A549 (cell line): ENCODE results near the gene SLC2A10. TPM values are rescaled to one million over a fixed set of nuclear protein-coding genes. Genes with fewer than 3 reads are reported as not detected.
"Not testable (repeated sequence)": the region's sequence is repeated elsewhere in the genome, so short reads cannot be mapped to it uniquely, and the experiment has no call there.

ENCODE experiments used
- ATAC-seq, 2 experiments: fragments of 200-7000 bp in 1 of 2; fragments of >200 bp in 1 of 2; cut with Nextera tagmentation in 1 of 2; cut with Tn5 transposase in 1 of 2; 3 replicates each; pipeline versions ENCODE4 v1.8.0 to v1.9.1; 2018 to 2020; ENCODE audit warnings: mild to moderate bottlenecking in 1 of 2, moderate library complexity in 1 of 2
- CTCF ChIA-PET: fragments of 300-600 bp; sonication (Branson Sonifier 250); formaldehyde crosslinking; extraction: SDS; loops from one replicate; lab custom pipeline; 2021; ENCODE audit warnings: antibody characterized with exemption, inconsistent platforms; lab: Yijun Ruan, JAX
- POLR2A ChIA-PET: fragments of 350-600 bp; formaldehyde crosslinking; extraction: SDS; loops from one replicate; lab custom pipeline; 2021; ENCODE audit warnings: antibody characterized with exemption, inconsistent platforms; lab: Yijun Ruan, JAX
- DNase-seq, 2 experiments: peaks; one replicate each; pipeline versions ENCODE4 v3.0.0 to v3.0.0-alpha.2; 2011 to 2016; ENCODE audit warnings: low read depth in 1 of 2, low spot score in 1 of 2
- FAIRE-seq: peaks from 2 replicates; lab custom pipeline; 2011; peaks lifted over from hg19 to GRCh38; lab: Jason Lieb, UNC
- H3K27ac ChIP-seq, 2 experiments: fragments of >200 bp; sonication (Bioruptor Twin); formaldehyde crosslinking; 3 replicates each; pipeline ENCODE4 v1.5.1; 2016 to 2017
- H3K4me1 ChIP-seq: fragments of >200 bp; sonication (Bioruptor Twin); formaldehyde crosslinking; 3 replicates; pipeline ENCODE4 v1.6.1; 2016
- H3K4me2 ChIP-seq: fragments of >200 bp; sonication (Bioruptor Twin); formaldehyde crosslinking; 3 replicates; pipeline ENCODE4 v1.6.1; 2016
- H3K4me3 ChIP-seq: fragments of >200 bp; sonication (Bioruptor Twin); formaldehyde crosslinking; 3 replicates; pipeline ENCODE4 v1.5.1; 2016
- H3K9me3 ChIP-seq: fragments of >200 bp; sonication (Bioruptor Twin); formaldehyde crosslinking; 3 replicates; pipeline ENCODE4 v1.6.1; 2016
- BCL3 ChIP-seq: fragments of >200 bp; sonication (Bioruptor Twin); formaldehyde crosslinking; IDR thresholded peaks from 3 replicates; pipeline ENCODE4 v1.6.1; 2016
- BHLHE40 ChIP-seq: IDR thresholded peaks from 2 replicates; pipeline ENCODE4 v1.6.1; 2012; ENCODE audit warnings: low read depth, low read length, inconsistent platforms
- CHD4 ChIP-seq: fragments of 200-600 bp; sonication (generic); IDR thresholded peaks from 2 replicates; pipeline ENCODE4 v1.6.1; 2016; ENCODE audit warnings: antibody characterized with exemption, mild to moderate bottlenecking, borderline replicate concordance
- CTCF ChIP-seq: fragments of >200 bp; sonication (Bioruptor Twin); formaldehyde crosslinking; IDR thresholded peaks from 3 replicates; pipeline ENCODE4 v1.5.1; 2016
- EHMT2 ChIP-seq: fragments of 200-600 bp; sonication (generic); IDR thresholded peaks from 2 replicates; pipeline ENCODE4 v1.6.1; 2016; ENCODE audit warnings: antibody characterized with exemption, low read depth, mild to moderate bottlenecking, moderate library complexity
- ESRRA ChIP-seq: fragments of 150-350 bp; IDR thresholded peaks from 2 replicates; pipeline ENCODE4 v1.6.1; 2014; ENCODE audit warnings: mild to moderate bottlenecking, low read length, borderline replicate concordance
- FOSB ChIP-seq: fragments of 250-450 bp; sonication (Bioruptor Pico); IDR thresholded peaks from 2 replicates; pipeline ENCODE4 v1.5.0; 2020; ENCODE audit warnings: mild to moderate bottlenecking, moderate library complexity
- FOSL2 ChIP-seq, 2 experiments: fragments of 450-650 bp in 1 of 2; fragments of >200 bp in 1 of 2; sonication (Bioruptor Twin) in 1 of 2; formaldehyde crosslinking; IDR thresholded peaks; 2 replicates each; pipeline versions ENCODE4 v1.5.0 to v1.6.1; 2016 to 2020; ENCODE audit warnings: mild to moderate bottlenecking in 1 of 2, moderate library complexity in 1 of 2
- MAFK ChIP-seq: fragments of 450-650 bp; IDR thresholded peaks from 2 replicates; pipeline ENCODE4 v1.6.1; 2014; ENCODE audit not compliant: partially characterized antibody
- MYC ChIP-seq: IDR thresholded peaks from 2 replicates; pipeline ENCODE4 v1.6.1; 2012; ENCODE audit warnings: mild to moderate bottlenecking, inconsistent platforms, low read length, improper control_type of control experiment, borderline replicate concordance
- NR3C1 ChIP-seq: fragments of >200 bp; sonication (Bioruptor Twin); formaldehyde crosslinking; IDR thresholded peaks from 3 replicates; pipeline ENCODE4 v1.6.1; 2017
- PHF8 ChIP-seq: fragments of 200-600 bp; sonication (generic); IDR thresholded peaks from 2 replicates; pipeline ENCODE4 v1.6.1; 2016; ENCODE audit warnings: low read depth, mild to moderate bottlenecking, antibody characterized with exemption, moderate library complexity, borderline replicate concordance
- REST ChIP-seq: fragments of 200-600 bp; sonication (generic); IDR thresholded peaks from 2 replicates; pipeline ENCODE4 v1.6.1; 2016; ENCODE audit warnings: antibody characterized with exemption, mild to moderate bottlenecking, moderate library complexity
- USF2 ChIP-seq: fragments of 450-650 bp; IDR thresholded peaks from 2 replicates; pipeline ENCODE4 v1.6.1; 2014; ENCODE audit warnings: antibody characterized with exemption
- ZFP36 ChIP-seq: fragments of 450-650 bp; IDR thresholded peaks from 2 replicates; pipeline ENCODE4 v1.6.1; 2014; ENCODE audit warnings: borderline replicate concordance; ENCODE audit not compliant: partially characterized antibody
- WGBS: methylation state at CpG from one replicate; pipeline ENCODE4 v1.1.6; 2017; ENCODE audit errors: missing lambda C conversion rate; 5-methylcytosine and 5-hydroxymethylcytosine counted together
- polyA plus RNA-seq, 4 experiments: library from polyadenylated mRNA; depleted of rRNA in 3 of 4; stranded (reverse); fragments of >200 nt; fragmentation: RNase III in 1 of 4; extraction: RNeasy Plus Mini Kit Qiagen cat#74134 plus additional on column Dnase treatment in 1 of 4; gene quantifications; 2 replicates in 3 of 4; 3 replicates in 1 of 4; pipeline ENCODE4 v1.2.3, GENCODE V29; 2011 to 2017

SLC2A10 gene
- polyA plus RNA-seq, 2 of the 4 experiments (the other 2 are of a cell fraction): 0.01 TPM; not detected in 1

GRCh38 chr20:46674253-46675083 is 35.0 kb upstream of the SLC2A10 start:
- H3K9me3 ChIP-seq: peaks cover 24% of the 10 kb centered on the region
- ChIA-PET CTCF (interaction anchor here (0.7 to 1.9 kb wide), 2 partner anchors 112 to 368 kb away, joined by 3 to 6 read pairs; no protein-coding TSS in a partner anchor), POLR2A (no interaction called here)
- no peak for FAIRE-seq
- H3K27ac ChIP-seq: no peak overlapping the region
- 57% methylated on average over 14 of the region's 14 CpGs for WGBS
- no peak for DNase-seq
- H3K4me3 ChIP-seq: no peak overlapping the region
- ATAC-seq: no peak
- TF ChIP-seq EHMT2 (no peak), REST (no peak), BCL3 (no peak), FOSL2 (IDR thresholded peaks at IDR 0.05) (no peak), FOSL2 (CRISPR knock-in tag; IDR thresholded peaks at IDR 0.05) (no peak), USF2 (no peak)
- no peak overlapping the region for H3K4me2 ChIP-seq
- no peaks in the 10 kb centered on the region for H3K4me1 ChIP-seq

GRCh38 chr20:46676649-46677316 is 32.7 kb upstream of the SLC2A10 start:
- CTCF ChIA-PET: interaction anchor here (0.5 to 1.2 kb wide), 4 partner anchors 13 to 156 kb away, joined by 3 to 5 read pairs (median 4); no protein-coding TSS in a partner anchor

GRCh38 chr20:46677608-46678007 is 31.8 kb upstream of the SLC2A10 start:
- ATAC-seq (no peak), FAIRE-seq (no peak), DNase-seq (no peak)
- WGBS: 59% methylated on average over 5 of the region's 5 CpGs
- Histone ChIP-seq H3K4me2 (no peak overlapping the region), H3K4me1 (no peaks in the 10 kb centered on the region), H3K4me3 (no peak overlapping the region), H3K9me3 (peaks cover 5% of the 10 kb centered on the region; the same call in 2 of the 3 replicates), H3K27ac (no peak overlapping the region)
- ChIA-PET POLR2A (no interaction called here), CTCF (interaction anchor here (0.6 to 1.2 kb wide), 3 partner anchors 71 to 157 kb away, joined by 3 to 5 read pairs (median 4); no protein-coding TSS in a partner anchor)
- TF ChIP-seq MAFK: no peak
- TF ChIP-seq BHLHE40: no peak

More at GRCh38 chr20:46676649-46677316, 32.7 kb upstream of the SLC2A10 start:
- ATAC-seq, H3K27ac ChIP-seq, H3K4me3 ChIP-seq, DNase-seq, H3K4me2 ChIP-seq, FAIRE-seq, H3K4me1 ChIP-seq, POLR2A ChIA-PET: not testable (repeated sequence)
- H3K9me3 ChIP-seq: peaks cover 12% of the 10 kb centered on the region; the same call in 2 of the 3 replicates
- WGBS: 79% methylated on average over 14 of the region's 14 CpGs

GRCh38 chr20:46678516-46678915 is 30.9 kb upstream of the SLC2A10 start:
- WGBS: 67% methylated on average over 4 of the region's 4 CpGs
- Histone ChIP-seq H3K4me1 (no peaks in the 10 kb centered on the region), H3K27ac (no peak overlapping the region), H3K9me3 (no peaks in the 10 kb centered on the region), H3K4me3 (no peak overlapping the region), H3K4me2 (no peak overlapping the region)
- FAIRE-seq: no peak
- ChIA-PET CTCF (interaction anchor here (9.7 kb wide), 1 partner anchor 157 kb away, joined by 113 read pairs; no protein-coding TSS in a partner anchor), POLR2A (no interaction called here)
- no peak for ATAC-seq
- DNase-seq: no peak
- no peak for TF ChIP-seq ZFP36
- TF ChIP-seq CTCF: no peak
- TF ChIP-seq CHD4: no peak
- TF ChIP-seq MYC: no peak
- no peak for TF ChIP-seq ESRRA
- no peak for TF ChIP-seq FOSB
- no peak for TF ChIP-seq PHF8
- no peak for TF ChIP-seq NR3C1
